Measurements from ENCODE around the gene PRR35.

GRCh38 chr16:560204-560700, at the start of gene PRR35:
- TF ChIP-seq ELF4 (IDR thresholded peaks at IDR 0.05) (no peak), TARDBP (IDR thresholded peaks at IDR 0.05) (no peak), NFRKB (IDR thresholded peaks at IDR 0.05) (no peak), CTBP1 (IDR thresholded peaks at IDR 0.05; ENCODE audit: borderline replicate concordance) (no peak), SP1 (IDR thresholded peaks at IDR 0.05) (no peak), BHLHE40 (IDR thresholded peaks at IDR 0.05; ENCODE audit: borderline replicate concordance) (no peak), FOXA1 (IDR thresholded peaks at IDR 0.05) (no peak)
